DMS153 treated with DMSO at 0.1 percent for 48 hours (cell line): ENCODE data around the gene ZBTB37.
"Not testable (repeated sequence)": the region's sequence is repeated elsewhere in the genome, so short reads cannot be mapped to it uniquely, and the experiment has no call there.

Source experiments
- DNase-seq: peaks from one replicate; lab custom pipeline; 2025; ENCODE audit not compliant: unreplicated experiment; lab: John Stamatoyannopoulos, UW

ZBTB37 gene

GRCh38 chr1:173868266-173869020 lies at the start of gene ZBTB37:
Gene ZBTB37 (plus strand): TSS chr1:173868380. CDS start chr1:173870226, 1,846 bp downstream.
- peak; percentile 94 for DNase-seq

- DNase-seq, result no peak
Measured at GRCh38 chr1:173818459-173818858, 49.7 kb upstream of the ZBTB37 start.

GRCh38 chr1:173821680-173822079 lies 46.5 kb upstream of the ZBTB37 start:
- no peak for DNase-seq

GRCh38 chr1:173823781-173824314 lies 44.3 kb upstream of the ZBTB37 start:
- DNase-seq, result no peak

GRCh38 chr1:173824315-173825081 lies 43.7 kb upstream of the ZBTB37 start, which contains the start of the genes CENPL and DARS2:
Gene CENPL (minus strand): TSS chr1:173824883. CDS start chr1:173811299, 13,584 bp downstream.
Gene DARS2 (plus strand): TSS chr1:173824673. CDS start chr1:173825230, 557 bp downstream.
- peak; percentile 99 for DNase-seq

- DNase-seq, result no peak
Measured at GRCh38 chr1:173827611-173828010, 40.6 kb upstream of the ZBTB37 start.

- DNase-seq, result no peak
Measured at GRCh38 chr1:173832748-173833147, 35.4 kb upstream of the ZBTB37 start.

GRCh38 chr1:173852105-173852504 lies 16.1 kb upstream of the ZBTB37 start:
- DNase-seq, result no peak

GRCh38 chr1:173853074-173853473 lies 15.1 kb upstream of the ZBTB37 start:
- no peak for DNase-seq

- DNase-seq, result no peak
Measured at GRCh38 chr1:173856014-173856413, 12.2 kb upstream of the ZBTB37 start.

GRCh38 chr1:173856903-173857302 lies 11.3 kb upstream of the ZBTB37 start:
- DNase-seq, result no peak

- DNase-seq, result no peak
Measured at GRCh38 chr1:173857363-173857917, 10.7 kb upstream of the ZBTB37 start.

GRCh38 chr1:173859547-173859946 lies 8.6 kb upstream of the ZBTB37 start:
- not testable (repeated sequence) for DNase-seq

- DNase-seq, result no peak
Measured at GRCh38 chr1:173860065-173860464, 8.1 kb upstream of the ZBTB37 start.

GRCh38 chr1:173861731-173862145 lies 6.4 kb upstream of the ZBTB37 start:
- DNase-seq, result no peak

GRCh38 chr1:173862146-173862768 lies 5.9 kb upstream of the ZBTB37 start:
- DNase-seq, result not testable (repeated sequence)

- no peak for DNase-seq
Measured at GRCh38 chr1:173862769-173863223, 5.4 kb upstream of the ZBTB37 start.

GRCh38 chr1:173863224-173864161 lies 4.7 kb upstream of the ZBTB37 start:
- DNase-seq, result no peak

- no peak for DNase-seq
Measured at GRCh38 chr1:173864179-173864867, 3.9 kb upstream of the ZBTB37 start.
